CD14-positive monocyte (primary cell): ENCODE measurements around the gene FGD3. TPM values are rescaled to one million over a fixed set of nuclear protein-coding genes. Genes with fewer than 3 reads are reported as not detected.

Source experiments
- DNase-seq, 3 donors: peaks; one replicate each; pipeline ENCODE4 v3.0.0-alpha.2; 2011 to 2022
- H2AFZ ChIP-seq: 2 replicates; pipeline ENCODE4 v1.6.0; 2012; ENCODE audit warnings: mild to moderate bottlenecking, low read depth, low read length, inconsistent platforms; ENCODE audit not compliant: insufficient read depth, poor library complexity, severe bottlenecking
- H3K27ac ChIP-seq, 2 donors: 1 replicate in 1 of 2; 2 replicates in 1 of 2; pipeline ENCODE4 v1.5.1; 2012 to 2013; ENCODE audit warnings: low read length in 2 of 2, control low read depth in 1 of 2, inconsistent platforms in 1 of 2, low read depth in 1 of 2, mild to moderate bottlenecking in 1 of 2
- H3K27me3 ChIP-seq, 2 donors: one replicate each; pipeline versions ENCODE4 v1.6.0 to v1.6.1; 2011 to 2013; ENCODE audit warnings: low read length in 2 of 2; ENCODE audit not compliant: control insufficient read depth in 2 of 2, insufficient read depth in 2 of 2
- H3K36me3 ChIP-seq, 2 donors: replicated peaks in 1 of 2; 1 replicate in 1 of 2; 2 replicates in 1 of 2; pipeline versions ENCODE4 v1.5.1 to v1.6.1; 2012 to 2013; ENCODE audit warnings: low read length in 2 of 2, control low read depth in 1 of 2, inconsistent platforms in 1 of 2, mild to moderate bottlenecking in 1 of 2; ENCODE audit not compliant: insufficient read depth in 2 of 2, control insufficient read depth in 1 of 2
- H3K4me1 ChIP-seq, 2 donors: 1 replicate in 1 of 2; 2 replicates in 1 of 2; pipeline versions ENCODE4 v1.5.1 to v1.6.1; 2012 to 2013; ENCODE audit warnings: low read length in 2 of 2, control low read depth in 1 of 2, inconsistent platforms in 1 of 2, mild to moderate bottlenecking in 1 of 2, moderate library complexity in 1 of 2; ENCODE audit not compliant: insufficient read depth in 2 of 2, control insufficient read depth in 1 of 2
- H3K4me2 ChIP-seq: replicated peaks from 2 replicates; pipeline ENCODE3; 2012; ENCODE audit warnings: low read length, moderate library complexity, mild to moderate bottlenecking; ENCODE audit not compliant: poor library complexity, severe bottlenecking; ENCODE audit errors: extremely low read depth
- H3K4me3 ChIP-seq, 3 experiments: fragments of 200-600 bp in 1 of 3; sonication (generic) in 1 of 3; replicated peaks in 1 of 3; 1 replicate in 2 of 3; 2 replicates in 1 of 3; pipeline ENCODE4 v1.5.1; 2011 to 2013; ENCODE audit warnings: low read length in 3 of 3, mild to moderate bottlenecking in 3 of 3, control low read depth in 2 of 3, low read depth in 2 of 3, inconsistent platforms in 1 of 3, moderate library complexity in 1 of 3
- H3K79me2 ChIP-seq: 2 replicates; pipeline ENCODE4 v1.6.0; 2012; ENCODE audit warnings: mild to moderate bottlenecking, control low read depth, inconsistent platforms, low read length, moderate library complexity; ENCODE audit not compliant: insufficient read depth
- H3K9ac ChIP-seq: 2 replicates; pipeline ENCODE4 v1.6.0; 2017; ENCODE audit warnings: low read length, mild to moderate bottlenecking; ENCODE audit not compliant: insufficient read depth, poor library complexity, severe bottlenecking
- H3K9me3 ChIP-seq, 2 donors: replicated peaks in 1 of 2; 1 replicate in 1 of 2; 2 replicates in 1 of 2; pipeline versions ENCODE4 v1.5.1 to v1.6.1; 2012 to 2013; ENCODE audit warnings: low read length in 2 of 2, control low read depth in 1 of 2; ENCODE audit not compliant: control insufficient read depth in 1 of 2, insufficient read depth in 1 of 2
- H4K20me1 ChIP-seq: 2 replicates; pipeline ENCODE4 v1.6.0; 2012; ENCODE audit warnings: mild to moderate bottlenecking, low read length, control low read depth, moderate library complexity; ENCODE audit not compliant: insufficient read depth
- H3K27ac Mint-ChIP-seq, 7 donors: one replicate each; pipeline ENCODE4 v1.8.0; 2020; ENCODE audit warnings: mild to moderate bottlenecking in 7 of 7, mixed read lengths in 7 of 7, moderate library complexity in 6 of 7, inconsistent platforms in 2 of 7
- H3K27me3 Mint-ChIP-seq, 3 donors: one replicate each; pipeline ENCODE4 v1.8.0; 2021 to 2022; ENCODE audit warnings: low read depth in 3 of 3, mild to moderate bottlenecking in 3 of 3, mixed read lengths in 3 of 3, moderate library complexity in 3 of 3, inconsistent platforms in 1 of 3
- H3K36me3 Mint-ChIP-seq, 2 donors: one replicate each; pipeline ENCODE4 v1.8.0; 2020; ENCODE audit warnings: mixed read lengths in 2 of 2, inconsistent platforms in 1 of 2, mild to moderate bottlenecking in 1 of 2
- H3K4me1 Mint-ChIP-seq: one replicate; pipeline ENCODE4 v1.8.0; 2020; ENCODE audit warnings: mild to moderate bottlenecking, mixed read lengths
- H3K4me3 Mint-ChIP-seq, 2 donors: one replicate each; pipeline ENCODE4 v1.8.0; 2020; ENCODE audit warnings: mild to moderate bottlenecking in 2 of 2, mixed read lengths in 2 of 2, moderate library complexity in 1 of 2
- H3K9me3 Mint-ChIP-seq, 7 donors: one replicate each; pipeline ENCODE4 v1.8.0; 2020 to 2022; ENCODE audit warnings: mixed read lengths in 7 of 7, mild to moderate bottlenecking in 6 of 7, moderate library complexity in 6 of 7, inconsistent platforms in 2 of 7
- WGBS: methylation state at CpG from one replicate; pipeline ENCODE4 v1.1.5; 2013; ENCODE audit warnings: missing lambda C conversion rate; ENCODE audit not compliant: insufficient coverage; 5-methylcytosine and 5-hydroxymethylcytosine counted together
- intact Hi-C, 2 donors: fragments of 100-400 bp; cut with micrococcal nuclease; formaldehyde crosslinking; loops; one replicate each; pipeline versions ENCODE4 v1.15.0 to v1.15.1; 2023
- polyA plus RNA-seq, 3 donors: library from polyadenylated mRNA; depleted of rRNA in 1 of 3; unstranded in 2 of 3; stranded (reverse) in 1 of 3; fragments of 300-500 nt in 2 of 3; fragments of >200 nt in 1 of 3; fragmentation: Illumina TruSeq in 2 of 3; gene quantifications; 1 replicate in 2 of 3; 2 replicates in 1 of 3; pipeline ENCODE4 v1.2.3, GENCODE V29; 2012 to 2021
- TF ChIP-seq, protein P1 (sequence below): fragments of 200-600 bp; IDR thresholded peaks from one replicate; pipeline ENCODE4 v1.8.0; 2022; ENCODE audit warnings: antibody characterized with exemption, mild to moderate bottlenecking

The FGD3 gene
- polyA plus RNA-seq, 3 donors, result 32.4 to 120 (median 56.2) TPM

DNA sequence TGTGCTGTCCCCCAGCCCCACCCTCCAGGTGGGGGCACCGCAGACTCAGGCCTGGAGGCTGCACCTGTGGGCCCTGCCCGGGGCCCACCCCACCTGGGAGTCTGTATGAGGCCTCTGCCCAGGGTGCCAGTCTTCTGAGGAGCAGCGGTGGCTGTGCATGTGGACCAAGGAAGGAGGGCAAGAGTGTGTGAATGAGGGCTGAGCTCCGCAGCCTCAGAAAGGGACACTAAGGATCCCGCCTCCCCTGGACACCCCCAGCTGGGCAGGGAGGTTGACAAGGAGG is 19.1 kb downstream of the FGD3 start:
- H3K9me3 ChIP-seq, result peaks cover 4 to 7% of the 10 kb centered on the region in 2 donors
- no peak overlapping the region for H2AFZ ChIP-seq
- peak overlapping the region in 1 of 2 donors; percentile 97 for H3K27ac ChIP-seq
- peaks cover 67% of the 10 kb centered on the region for H4K20me1 ChIP-seq
- peaks cover 8 to 25% of the 10 kb centered on the region in 2 donors for H3K36me3 ChIP-seq
- H3K4me1 ChIP-seq, result peaks cover 73 to 81% of the 10 kb centered on the region in 2 donors
- H3K4me2 ChIP-seq, result peak overlapping the region; percentile 98
- Mint-ChIP-seq H3K9me3 (peaks cover 6 to 7% (median 7%) of the 10 kb centered on the region in 7 donors), H3K4me1 (peaks cover 74% of the 10 kb centered on the region), H3K27me3 (no peaks in the 10 kb centered on the region), H3K27ac (peak overlapping the region in 4 of 7 donors; percentile 30 to 99 (median 86)), H3K4me3 (peak overlapping the region; percentile 97 to 100), H3K36me3 (peaks cover 18 to 52% of the 10 kb centered on the region in 2 donors)
- H3K79me2 ChIP-seq, result peaks cover 88% of the 10 kb centered on the region
- H3K27me3 ChIP-seq, result no peaks in the 10 kb centered on the region
- WGBS, result 82% methylated on average over 5 of the region's 5 CpGs
- H3K4me3 ChIP-seq, result peak overlapping the region; percentile 60 to 94 (median 90)
- TF ChIP-seq, protein P1, sequence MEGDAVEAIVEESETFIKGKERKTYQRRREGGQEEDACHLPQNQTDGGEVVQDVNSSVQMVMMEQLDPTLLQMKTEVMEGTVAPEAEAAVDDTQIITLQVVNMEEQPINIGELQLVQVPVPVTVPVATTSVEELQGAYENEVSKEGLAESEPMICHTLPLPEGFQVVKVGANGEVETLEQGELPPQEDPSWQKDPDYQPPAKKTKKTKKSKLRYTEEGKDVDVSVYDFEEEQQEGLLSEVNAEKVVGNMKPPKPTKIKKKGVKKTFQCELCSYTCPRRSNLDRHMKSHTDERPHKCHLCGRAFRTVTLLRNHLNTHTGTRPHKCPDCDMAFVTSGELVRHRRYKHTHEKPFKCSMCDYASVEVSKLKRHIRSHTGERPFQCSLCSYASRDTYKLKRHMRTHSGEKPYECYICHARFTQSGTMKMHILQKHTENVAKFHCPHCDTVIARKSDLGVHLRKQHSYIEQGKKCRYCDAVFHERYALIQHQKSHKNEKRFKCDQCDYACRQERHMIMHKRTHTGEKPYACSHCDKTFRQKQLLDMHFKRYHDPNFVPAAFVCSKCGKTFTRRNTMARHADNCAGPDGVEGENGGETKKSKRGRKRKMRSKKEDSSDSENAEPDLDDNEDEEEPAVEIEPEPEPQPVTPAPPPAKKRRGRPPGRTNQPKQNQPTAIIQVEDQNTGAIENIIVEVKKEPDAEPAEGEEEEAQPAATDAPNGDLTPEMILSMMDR, result no peak
- intact Hi-C loops, result loop anchor here (10.0 kb wide), 3 partner anchors 128 to 488 kb away; partner anchors contain the start of genes CARD19 (in 1 of the 2), FAM120A (in 1 of the 2) and FAM120AOS (in 1 of the 2)
- no peak for DNase-seq
- H3K9ac ChIP-seq, result peak overlapping the region; percentile 92

DNA sequence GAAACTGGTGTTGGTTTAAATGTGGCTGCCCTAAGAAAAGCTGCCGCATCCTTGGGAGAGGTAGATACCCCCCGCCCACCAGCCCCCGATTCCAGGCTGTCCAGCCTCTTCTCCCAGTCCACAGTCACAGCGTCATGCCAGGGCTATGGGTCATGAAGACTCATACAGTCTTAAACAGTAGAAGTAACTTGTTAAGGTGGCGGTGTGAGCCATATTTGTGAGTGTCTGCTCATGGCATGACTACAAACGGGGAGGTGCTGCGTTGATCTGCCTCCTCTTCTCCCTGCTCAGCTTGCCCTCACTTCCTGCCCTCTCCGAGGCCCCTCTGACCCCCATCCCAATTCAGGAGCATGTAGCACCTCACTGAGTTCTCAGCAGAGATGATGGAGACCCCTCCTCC is 20.8 kb downstream of the FGD3 start:
- Mint-ChIP-seq H3K27me3 (no peaks in the 10 kb centered on the region), H3K36me3 (peaks cover 18 to 44% of the 10 kb centered on the region in 2 donors), H3K4me1 (peaks cover 85% of the 10 kb centered on the region), H3K9me3 (no peaks in the 10 kb centered on the region), H3K4me3 (no peak overlapping the region), H3K27ac (peak overlapping the region in 5 of 7 donors; percentile 30 to 85 (median 66))
- no peaks in the 10 kb centered on the region for H3K27me3 ChIP-seq
- no peak for DNase-seq
- peak overlapping the region in 1 of 2 donors; percentile 71 for H3K27ac ChIP-seq
- H3K9ac ChIP-seq, result peak overlapping the region; percentile 11
- TF ChIP-seq, protein P1, result no peak
- H3K79me2 ChIP-seq, result peaks cover 99% of the 10 kb centered on the region
- H3K9me3 ChIP-seq, result no peaks in the 10 kb centered on the region
- peaks cover 9 to 25% of the 10 kb centered on the region in 2 donors for H3K36me3 ChIP-seq
- 100% methylated on average over 3 of the region's 8 CpGs for WGBS
- no peak overlapping the region for H2AFZ ChIP-seq
- peaks cover 83% of the 10 kb centered on the region for H4K20me1 ChIP-seq
- peak overlapping the region; percentile 17 for H3K4me2 ChIP-seq
- H3K4me1 ChIP-seq, result peaks cover 84 to 95% of the 10 kb centered on the region in 2 donors
- intact Hi-C loops, result loop anchor here (10.0 kb wide), 3 partner anchors 127 to 487 kb away; partner anchors contain the start of genes CARD19 (in 1 of the 2), FAM120A (in 1 of the 2) and FAM120AOS (in 1 of the 2)
- no peak overlapping the region for H3K4me3 ChIP-seq
